Thymus (tissue), 11 donors: ENCODE data around the gene JMJD6. TPM values are rescaled to one million over a fixed set of nuclear protein-coding genes. Genes with fewer than 3 reads are reported as not detected.
A peak's percentile ranks its signal among the peaks of the same experiment; 100 is the strongest.

ENCODE experiments used
- DNase-seq, 9 donors: peaks; one replicate each; pipeline ENCODE4 v3.0.0-alpha.2; 2013; ENCODE audit warnings: low spot score in 9 of 9, low read depth in 6 of 9, missing footprints in 1 of 9
- H3K27ac ChIP-seq, 2 donors: one replicate each; pipeline ENCODE4 v1.5.1; 2013; ENCODE audit warnings: control low read depth in 1 of 2, low read depth in 1 of 2, low read length in 1 of 2, mild to moderate bottlenecking in 1 of 2, moderate library complexity in 1 of 2
- H3K27me3 ChIP-seq, 2 donors: one replicate each; pipeline ENCODE4 v1.5.1; 2013; ENCODE audit warnings: low read length in 1 of 2; ENCODE audit not compliant: control insufficient read depth in 2 of 2, insufficient read depth in 1 of 2
- H3K36me3 ChIP-seq, 2 donors: one replicate each; pipeline ENCODE4 v1.5.1; 2013; ENCODE audit warnings: low read length in 1 of 2, mild to moderate bottlenecking in 1 of 2, moderate library complexity in 1 of 2; ENCODE audit not compliant: control insufficient read depth in 2 of 2, insufficient read depth in 2 of 2
- H3K4me1 ChIP-seq, 2 donors: one replicate each; pipeline ENCODE4 v1.5.1; 2013; ENCODE audit warnings: low read length in 2 of 2; ENCODE audit not compliant: control insufficient read depth in 2 of 2, insufficient read depth in 2 of 2
- H3K4me3 ChIP-seq, 2 donors: one replicate each; pipeline ENCODE4 v1.5.1; 2013; ENCODE audit warnings: low read length in 2 of 2, control low read depth in 1 of 2, mild to moderate bottlenecking in 1 of 2
- H3K9me3 ChIP-seq, 2 donors: one replicate each; pipeline ENCODE4 v1.5.1; 2013; ENCODE audit warnings: low read length in 1 of 2, mild to moderate bottlenecking in 1 of 2; ENCODE audit not compliant: control insufficient read depth in 2 of 2, insufficient read depth in 1 of 2
- WGBS: extraction: QIAGEN DNeasy Blood & Tissue Kit; methylation state at CpG from one replicate; pipeline ENCODE4 v1.1.7; 2013; 5-methylcytosine and 5-hydroxymethylcytosine counted together
- polyA plus RNA-seq: library from polyadenylated mRNA; stranded (reverse); fragments of 200-250 nt; gene quantifications from one replicate; pipeline ENCODE4 v1.2.3, GENCODE V29; 2013
- total RNA-seq: library from RNA; stranded (reverse); fragments of 120-200 nt; gene quantifications from one replicate; pipeline ENCODE4 v1.2.4, GENCODE V29; 2013
- donor health status: healthy.

JMJD6 gene
- total and polyA plus RNA-seq, 2 donors: 14.4 to 31.9 TPM

- peaks cover 0 to 6% of the 10 kb centered on the region in 2 donors for H3K9me3 ChIP-seq
- DNase-seq: no peak
- peak overlapping the region; percentile 97 to 100 for H3K27ac ChIP-seq
- 2% methylated on average over 7 of the region's 7 CpGs for whole genome bisulfite sequencing
- H3K4me3 ChIP-seq: peak overlapping the region; percentile 85 to 96
- H3K4me1 ChIP-seq: peaks cover 15 to 17% of the 10 kb centered on the region in 2 donors
- peaks cover 3 to 50% of the 10 kb centered on the region in 2 donors for H3K36me3 ChIP-seq
- H3K27me3 ChIP-seq: no peaks in the 10 kb centered on the region
Observed at GRCh38 chr17:76738468-76738850, 12.1 kb upstream of the JMJD6 start.

- WGBS: under 1% methylated on average over 57 of the region's 57 CpGs
- DNase-seq: peak in 8 of 9 donors; percentile 75 to 94 (median 90)
- Histone ChIP-seq H3K9me3 (peaks cover 0 to 6% of the 10 kb centered on the region in 2 donors), H3K36me3 (peaks cover 4 to 50% of the 10 kb centered on the region in 2 donors), H3K4me1 (peaks cover 16 to 19% of the 10 kb centered on the region in 2 donors), H3K4me3 (peak within 1 kb of the TSS; percentile 85 to 96), H3K27me3 (no peaks in the 10 kb centered on the region), H3K27ac (peak within 1 kb of the TSS; percentile 98 to 100)
Observed at GRCh38 chr17:76737676-76738467, 11.5 kb upstream of the JMJD6 start, which contains the start of gene MFSD11. Gene MFSD11 (plus strand): TSS chr17:76738119. CDS start chr17:76738353, 234 bp downstream.

GRCh38 chr17:76737082-76737675 lies 10.8 kb upstream of the JMJD6 start, which contains the start of gene SRSF2:
Gene SRSF2 (minus strand): TSS chr17:76737331. CDS start chr17:76737160, 171 bp downstream.
- WGBS: under 1% methylated on average over 60 of the region's 60 CpGs
- H3K9me3 ChIP-seq: peaks cover 0 to 6% of the 10 kb centered on the region in 2 donors
- H3K36me3 ChIP-seq: peaks cover 5 to 52% of the 10 kb centered on the region in 2 donors
- H3K27ac ChIP-seq: peak within 1 kb of the TSS; percentile 98 to 100
- DNase-seq: peak; percentile 91 to 99 (median 97)
- H3K4me3 ChIP-seq: peak within 1 kb of the TSS; percentile 85 to 96
- peaks cover 16 to 20% of the 10 kb centered on the region in 2 donors for H3K4me1 ChIP-seq
- no peaks in the 10 kb centered on the region for H3K27me3 ChIP-seq

GRCh38 chr17:76736349-76737081 lies 10.1 kb upstream of the JMJD6 start:
- peaks cover 11 to 52% of the 10 kb centered on the region in 2 donors for H3K36me3 ChIP-seq
- H3K4me3 ChIP-seq: peak overlapping the region; percentile 85 to 96
- H3K9me3 ChIP-seq: peaks cover 0 to 6% of the 10 kb centered on the region in 2 donors
- no peaks in the 10 kb centered on the region for H3K27me3 ChIP-seq
- H3K27ac ChIP-seq: peak overlapping the region; percentile 98 to 100
- under 1% methylated on average over 117 of the region's 117 CpGs for WGBS
- DNase-seq: peak in 4 of 9 donors; percentile 56 to 78 (median 72)
- peaks cover 16 to 20% of the 10 kb centered on the region in 2 donors for H3K4me1 ChIP-seq

- H3K27me3 ChIP-seq: no peaks in the 10 kb centered on the region
- WGBS: under 1% methylated on average over 20 of the region's 20 CpGs
- H3K36me3 ChIP-seq: peaks cover 16 to 54% of the 10 kb centered on the region in 2 donors
- DNase-seq: no peak
- H3K4me1 ChIP-seq: peaks cover 16 to 20% of the 10 kb centered on the region in 2 donors
- peak overlapping the region; percentile 98 to 100 for H3K27ac ChIP-seq
- peak overlapping the region; percentile 85 to 96 for H3K4me3 ChIP-seq
- peaks cover 0 to 6% of the 10 kb centered on the region in 2 donors for H3K9me3 ChIP-seq
Observed at GRCh38 chr17:76735586-76736348, 9.4 kb upstream of the JMJD6 start.

GRCh38 chr17:76735006-76735405 lies 8.6 kb upstream of the JMJD6 start:
- peaks cover 16 to 20% of the 10 kb centered on the region in 2 donors for H3K4me1 ChIP-seq
- 2% methylated on average over 5 of the region's 5 CpGs for WGBS
- H3K9me3 ChIP-seq: peaks cover 0 to 6% of the 10 kb centered on the region in 2 donors
- peak overlapping the region; percentile 85 to 96 for H3K4me3 ChIP-seq
- H3K27me3 ChIP-seq: no peaks in the 10 kb centered on the region
- peaks cover 16 to 59% of the 10 kb centered on the region in 2 donors for H3K36me3 ChIP-seq
- H3K27ac ChIP-seq: peak overlapping the region; percentile 68 to 100
- peak in 1 of 9 donors; percentile 62 for DNase-seq

- Histone ChIP-seq H3K9me3 (peaks cover 0 to 6% of the 10 kb centered on the region in 2 donors), H3K27me3 (no peaks in the 10 kb centered on the region), H3K36me3 (peaks cover 16 to 67% of the 10 kb centered on the region in 2 donors), H3K27ac (peak overlapping the region in 1 of 2 donors; percentile 100), H3K4me1 (peaks cover 16 to 24% of the 10 kb centered on the region in 2 donors), H3K4me3 (peak overlapping the region; percentile 85 to 96)
- WGBS: 25% methylated on average over 8 of the region's 8 CpGs
- DNase-seq: peak in 1 of 9 donors; percentile 56
Observed at GRCh38 chr17:76734080-76734840, 7.9 kb upstream of the JMJD6 start.

- Histone ChIP-seq H3K4me1 (peaks cover 15 to 22% of the 10 kb centered on the region in 2 donors), H3K27me3 (no peaks in the 10 kb centered on the region), H3K9me3 (peaks cover 0 to 6% of the 10 kb centered on the region in 2 donors), H3K36me3 (peaks cover 16 to 67% of the 10 kb centered on the region in 2 donors), H3K4me3 (peak overlapping the region in 1 of 2 donors; percentile 96), H3K27ac (no peak overlapping the region)
- DNase-seq: no peak
- WGBS: 92% methylated on average over 1 of the region's 1 CpG
Observed at GRCh38 chr17:76733618-76733957, 7.2 kb upstream of the JMJD6 start.
